K562 (cell line): ENCODE measurements around the gene SRRD. TPM values are rescaled to one million over a fixed set of nuclear protein-coding genes. Genes with fewer than 3 reads are reported as not detected.
A peak's percentile ranks its signal among the peaks of the same experiment; 100 is the strongest.

Experiments
- ATAC-seq: fragments of 200-7000 bp; cut with Tn5 transposase; 3 replicates; pipeline ENCODE4 v1.9.1; 2020; ENCODE audit warnings: moderate library complexity
- BruUV-seq: library from RNA; stranded (reverse); fragments of 400-500 nt; replicated peaks from 2 replicates; lab custom pipeline; 2021; lab: Mats Ljungman, UMichigan
- CTCF ChIA-PET: fragments of 300-600 bp; formaldehyde crosslinking; extraction: SDS; loops from one replicate; lab custom pipeline; 2021; ENCODE audit warnings: low intra/inter-chr PET ratio; lab: Yijun Ruan, JAX
- POLR2A ChIA-PET: fragments of 300-600, 350-650 bp; sonication (Branson Sonifier 250); formaldehyde crosslinking; extraction: SDS; loops from one replicate; lab custom pipeline; 2021; ENCODE audit warnings: antibody characterized with exemption, inconsistent platforms; lab: Yijun Ruan, JAX
- DNase-seq, 4 experiments: peaks; one replicate each; pipeline versions ENCODE4 v3.0.0 to v3.0.0-alpha.2; 2011 to 2018; ENCODE audit warnings: low spot score in 3 of 4, mixed read lengths in 3 of 4; ENCODE audit errors: extremely low read depth in 1 of 4
- FAIRE-seq: peaks from 2 replicates; lab custom pipeline; 2011; peaks lifted over from hg19 to GRCh38; lab: Jason Lieb, UNC
- H2AFZ ChIP-seq: 2 replicates; pipeline ENCODE4 v1.6.0; 2011; ENCODE audit warnings: low read depth, low read length, control low read depth, inconsistent platforms
- H3K27ac ChIP-seq: fragments of 200-600 bp; 3 replicates; pipeline ENCODE4 v1.8.0; 2011; ENCODE audit warnings: low read depth, mild to moderate bottlenecking, control low read depth, inconsistent platforms, low read length, moderate library complexity, mixed read lengths; ENCODE audit errors: extremely low read depth
- H3K27me3 ChIP-seq, 2 experiments: fragments of 300-600 bp in 1 of 2; 2 replicates in 1 of 2; 3 replicates in 1 of 2; pipeline versions ENCODE4 v1.6.0 to v1.8.0; 2011; ENCODE audit warnings: inconsistent platforms in 2 of 2, low read length in 2 of 2, mild to moderate bottlenecking in 1 of 2, mixed read lengths in 1 of 2, moderate library complexity in 1 of 2; ENCODE audit not compliant: control insufficient read depth in 2 of 2, insufficient read depth in 2 of 2
- H3K36me3 ChIP-seq: fragments of 300-600 bp; 3 replicates; pipeline ENCODE4 v1.8.0; 2011; ENCODE audit warnings: mild to moderate bottlenecking, low read length, inconsistent platforms; ENCODE audit not compliant: control insufficient read depth, insufficient read depth
- H3K4me1 ChIP-seq, 2 experiments: fragments of 200-600 bp in 1 of 2; replicated peaks in 1 of 2; 2 replicates in 1 of 2; 3 replicates in 1 of 2; pipeline versions ENCODE4 v1.5.1 to v1.8.0; 2011; ENCODE audit warnings: inconsistent platforms in 2 of 2, low read length in 2 of 2, mild to moderate bottlenecking in 1 of 2, mixed read lengths in 1 of 2, moderate library complexity in 1 of 2; ENCODE audit not compliant: control insufficient read depth in 2 of 2, insufficient read depth in 2 of 2
- H3K4me2 ChIP-seq: 2 replicates; pipeline ENCODE4 v1.6.1; 2011; ENCODE audit warnings: low read length, control low read depth, inconsistent platforms, mixed read lengths; ENCODE audit not compliant: insufficient read depth
- H3K4me3 ChIP-seq: fragments of 200-600 bp; sonication (generic), shearing (Covaris generic); 2 replicates; pipeline ENCODE4 v1.5.1; 2016; ENCODE audit warnings: control low read depth, inconsistent platforms
- H3K79me2 ChIP-seq: fragments of 200-600 bp; 3 replicates; pipeline ENCODE4 v1.8.0; 2011; ENCODE audit warnings: low read length, inconsistent platforms; ENCODE audit not compliant: control insufficient read depth, insufficient read depth
- H3K9ac ChIP-seq, 2 experiments: 2 replicates each; pipeline versions ENCODE4 v1.6.0 to v1.6.1; 2011; ENCODE audit warnings: low read depth in 2 of 2, low read length in 2 of 2, control low read depth in 1 of 2, inconsistent platforms in 1 of 2, mild to moderate bottlenecking in 1 of 2, mixed read lengths in 1 of 2; ENCODE audit not compliant: insufficient read depth in 1 of 2
- H3K9me1 ChIP-seq: one replicate; pipeline ENCODE4 v1.6.0; 2011; ENCODE audit warnings: inconsistent platforms, mild to moderate bottlenecking, low read length, moderate library complexity; ENCODE audit not compliant: control insufficient read depth, insufficient read depth
- H3K9me3 ChIP-seq: replicated peaks from 2 replicates; pipeline ENCODE4 v1.5.1; 2011; ENCODE audit warnings: low read depth, low read length, inconsistent platforms; ENCODE audit not compliant: control insufficient read depth, insufficient read depth
- H4K20me1 ChIP-seq: replicated peaks from 2 replicates; pipeline ENCODE4 v1.6.1; 2011; ENCODE audit warnings: low read length, inconsistent platforms, mixed read lengths; ENCODE audit not compliant: control insufficient read depth, insufficient read depth
- CEBPB ChIP-seq: fragments of 450-650 bp; IDR thresholded peaks from 2 replicates; pipeline ENCODE4 v1.6.1; 2016; ENCODE audit warnings: missing genetic modification characterization, missing compliant biosample characterization
- CEBPG ChIP-seq, 3 experiments: fragments of 200-800 bp in 1 of 3; sonication (Bioruptor generic) in 1 of 3; sonication (generic) in 1 of 3; formaldehyde crosslinking in 1 of 3; IDR thresholded peaks in 2 of 3; conservative IDR thresholded peaks in 1 of 3; 2 replicates each; pipeline versions ENCODE4 v1.6.1 to v1.8.0; 2016 to 2022; ENCODE audit warnings: missing compliant biosample characterization in 2 of 3, missing genetic modification characterization in 2 of 3, mild to moderate bottlenecking in 1 of 3, missing genetic modification reagents in 1 of 3
- IRF9 ChIP-seq: fragments of 450-650 bp; IDR thresholded peaks from 2 replicates; pipeline ENCODE4 v1.6.1; 2016; ENCODE audit warnings: missing biosample characterization, missing genetic modification characterization
- L3MBTL2 ChIP-seq: fragments of 450-650 bp; IDR thresholded peaks from 2 replicates; pipeline ENCODE4 v1.6.1; 2016; ENCODE audit warnings: mild to moderate bottlenecking, moderate library complexity
- POU5F1 ChIP-seq: fragments of 150-350 bp; IDR thresholded peaks from 2 replicates; pipeline ENCODE4 v1.6.1; 2014; ENCODE audit warnings: borderline replicate concordance, low read length, low read depth, mild to moderate bottlenecking; ENCODE audit not compliant: partially characterized antibody
- ZNF584 ChIP-seq: fragments of 200-800 bp; sonication (Bioruptor generic); IDR thresholded peaks from 2 replicates; pipeline ENCODE4 v1.6.1; 2016; ENCODE audit warnings: low read depth, mild to moderate bottlenecking, missing genetic modification characterization, missing compliant biosample characterization
- WGBS: fragments of 100-300 bp; shearing (Covaris generic); methylation state at CpG from one replicate; pipeline ENCODE4 v1.1.6; 2016; ENCODE audit warnings: low coverage, mixed read lengths; ENCODE audit not compliant: insufficient coverage; ENCODE audit errors: missing lambda C conversion rate; 5-methylcytosine and 5-hydroxymethylcytosine counted together
- in situ Hi-C: fragments of 300-500 bp; cut with MboI; formaldehyde crosslinking; loops from 4 replicates; pipeline ENCODE4 v1.15.0; 2018; ENCODE audit warnings: inconsistent platforms, mixed read lengths
- intact Hi-C: fragments of 100-400 bp; cut with micrococcal nuclease; formaldehyde crosslinking; loops from 2 replicates; pipeline ENCODE4 v1.14.2; 2022
- polyA plus RNA-seq, 8 experiments: library from polyadenylated mRNA; depleted of rRNA in 4 of 8; stranded (reverse) in 5 of 8; unstranded in 3 of 8; fragments of >200 nt; fragmentation: Nextera tagmentation in 2 of 8; fragmentation: Illumina TruSeq in 1 of 8; extraction: Ambion mirVana in 2 of 8; extraction: Trizol in 1 of 8; gene quantifications; 2 replicates each; pipeline versions ENCODE4 v1.2.1 to v1.2.3, GENCODE V29; 2011 to 2014; ENCODE audit warnings: inconsistent platforms in 1 of 8, missing spikeins in 1 of 8
- total RNA-seq, 7 experiments: library from RNA; depleted of rRNA in 6 of 7; stranded (reverse); fragments of >200 nt in 6 of 7; fragmentation: Illumina TruSeq in 2 of 7; extraction: Trizol in 2 of 7; gene quantifications; 2 replicates each; pipeline versions ENCODE4 v1.2.1 to v1.2.3, GENCODE V29; 2011 to 2021; ENCODE audit warnings: low replicate concordance in 1 of 7

SRRD gene
- total and polyA plus RNA-seq, 9 of the 15 experiments (the other 6 are each of a cell fraction or from before 2014, with no cell fraction given), result 4.9 to 59.4 (median 34.4) TPM

GRCh38 chr22:26516503-26516902 lies 32.8 kb downstream of the SRRD start:
- H3K27me3 ChIP-seq, result no peaks in the 10 kb centered on the region
- 0 out of 2 replicates have a peak, but pooled peaks have one; percentile 12 for TF ChIP-seq CEBPG (CRISPR knock-in tag; IDR thresholded peaks at IDR 0.05)
- TF ChIP-seq CEBPG (tag; conservative IDR thresholded peaks at IDR 0.05 in 1 of 2, IDR thresholded peaks at IDR 0.05 in 1 of 2), result no peak
- 0 out of 2 replicates have a peak, but pooled peaks have one; percentile 20 for TF ChIP-seq L3MBTL2
- TF ChIP-seq POU5F1, result no peak
- ChIA-PET CTCF (no interaction called here), POLR2A (interaction anchor here (0.7 kb wide), 1 partner anchor 18 kb away, joined by 3 read pairs; no protein-coding TSS in a partner anchor)
- FAIRE-seq, result no peak
- H3K4me1 ChIP-seq, result peaks cover 0 to 6% of the 10 kb centered on the region in 2 experiments; a peak in 3 of 5 replicates
- ATAC-seq, result no peak
- H3K4me3 ChIP-seq, result no peak overlapping the region
- DNase-seq, result no peak
- no peak overlapping the region for H3K4me2 ChIP-seq
- BruUV-seq, result no TSS peak
- H2AFZ ChIP-seq, result no peak overlapping the region
- in situ Hi-C loops, result no loop called here
- peaks cover 21% of the 10 kb centered on the region for H3K79me2 ChIP-seq
- H3K9me1 ChIP-seq, result no peaks in the 10 kb centered on the region
- no peaks in the 10 kb centered on the region for H3K9me3 ChIP-seq
- 0 out of 3 replicates have a peak overlapping the region, but pooled peaks have one; percentile 7 for H3K27ac ChIP-seq
- intact Hi-C loops, result no loop called here
- 60% methylated on average over 1 of the region's 1 CpG for WGBS
- H3K36me3 ChIP-seq, result peaks cover under 1% of the 10 kb centered on the region; the same call in 2 of the 3 replicates
- H4K20me1 ChIP-seq, result no peaks in the 10 kb centered on the region
- no peak overlapping the region for H3K9ac ChIP-seq

- ChIA-PET CTCF (no interaction called here), POLR2A (interaction anchor here (0.6 kb wide), 1 partner anchor 667 kb away, joined by 3 read pairs; no protein-coding TSS in a partner anchor)
- Histone ChIP-seq H3K4me2 (no peak overlapping the region), H3K27me3 (no peaks in the 10 kb centered on the region), H3K36me3 (peaks cover 5% of the 10 kb centered on the region; the same call in 1 of the 3 replicates), H3K4me3 (no peak overlapping the region), H3K79me2 (peaks cover 13% of the 10 kb centered on the region; the same call in 2 of the 3 replicates), H4K20me1 (no peaks in the 10 kb centered on the region), H3K27ac (no peak overlapping the region), H2AFZ (no peak overlapping the region), H3K9ac (no peak overlapping the region), H3K4me1 (peaks cover 0 to 5% of the 10 kb centered on the region in 2 experiments; a peak in 3 of 5 replicates), H3K9me3 (no peaks in the 10 kb centered on the region), H3K9me1 (no peaks in the 10 kb centered on the region)
- ATAC-seq (no peak), DNase-seq (no peak), FAIRE-seq (no peak)
- intact Hi-C loops, result no loop called here
- BruUV-seq, result no TSS peak
- 100% methylated on average over 5 of the region's 5 CpGs for WGBS
- TF ChIP-seq IRF9, result 0 out of 2 replicates have a peak, but pooled peaks have one; percentile 31
- TF ChIP-seq ZNF584 (CRISPR knock-in tag), result no peak
- TF ChIP-seq CEBPB (tag), result peak; percentile 95
- TF ChIP-seq CEBPG (CRISPR knock-in tag; IDR thresholded peaks at IDR 0.05), result peak; percentile 29; the same call in 1 of the 2 replicates
- TF ChIP-seq CEBPG (tag; conservative IDR thresholded peaks at IDR 0.05 in 1 of 2, IDR thresholded peaks at IDR 0.05 in 1 of 2), result peak; percentile 71 to 95
- in situ Hi-C loops, result no loop called here
Observed at GRCh38 chr22:26517429-26517828, 33.8 kb downstream of the SRRD start.
